ENCODE results near the gene SELENOO.

DNA sequence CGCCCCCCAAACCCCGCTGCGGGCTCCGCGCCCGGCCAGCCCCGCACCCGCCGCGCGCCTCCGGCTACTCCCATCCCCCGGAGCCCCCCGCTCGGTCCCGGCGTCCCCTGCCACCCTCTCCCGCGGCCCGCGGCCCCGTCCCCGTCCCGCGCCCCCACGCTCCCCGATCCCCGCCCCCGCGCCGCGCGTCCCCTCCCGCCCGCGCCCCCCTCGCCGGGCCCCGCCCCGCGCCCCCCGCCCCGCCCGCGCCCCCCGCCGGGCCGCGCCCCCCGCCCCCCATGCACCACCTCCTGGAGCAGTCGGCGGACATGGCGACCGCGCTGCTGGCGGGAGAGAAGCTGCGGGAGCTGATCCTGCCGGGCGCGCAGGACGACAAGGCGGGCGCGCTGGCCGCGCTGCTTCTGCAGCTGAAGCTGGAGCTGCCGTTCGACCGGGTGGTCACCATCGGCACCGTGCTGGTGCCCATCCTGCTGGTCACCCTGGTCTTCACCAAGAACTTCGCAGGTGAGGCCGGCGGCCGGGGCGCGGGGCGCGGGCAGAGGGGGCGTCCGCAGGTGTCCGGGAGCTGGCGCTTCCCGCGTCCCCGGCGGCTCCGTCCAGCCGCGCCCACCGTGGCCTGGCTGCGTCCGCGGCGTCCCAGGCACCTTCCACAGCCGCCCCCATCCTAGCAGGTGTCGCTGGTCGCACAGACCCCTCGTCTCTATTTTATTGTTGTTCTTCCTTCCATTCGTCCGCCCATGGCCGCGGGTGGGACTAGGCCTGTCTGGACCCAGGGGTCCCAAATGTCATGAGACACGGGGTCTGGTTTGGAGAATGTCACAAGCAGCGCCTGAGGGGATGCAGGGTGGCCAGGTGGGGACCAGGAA, 30.1 kb upstream of the SELENOO start, which contains the start of gene PANX2:
- TF ChIP-seq, protein P1, sequence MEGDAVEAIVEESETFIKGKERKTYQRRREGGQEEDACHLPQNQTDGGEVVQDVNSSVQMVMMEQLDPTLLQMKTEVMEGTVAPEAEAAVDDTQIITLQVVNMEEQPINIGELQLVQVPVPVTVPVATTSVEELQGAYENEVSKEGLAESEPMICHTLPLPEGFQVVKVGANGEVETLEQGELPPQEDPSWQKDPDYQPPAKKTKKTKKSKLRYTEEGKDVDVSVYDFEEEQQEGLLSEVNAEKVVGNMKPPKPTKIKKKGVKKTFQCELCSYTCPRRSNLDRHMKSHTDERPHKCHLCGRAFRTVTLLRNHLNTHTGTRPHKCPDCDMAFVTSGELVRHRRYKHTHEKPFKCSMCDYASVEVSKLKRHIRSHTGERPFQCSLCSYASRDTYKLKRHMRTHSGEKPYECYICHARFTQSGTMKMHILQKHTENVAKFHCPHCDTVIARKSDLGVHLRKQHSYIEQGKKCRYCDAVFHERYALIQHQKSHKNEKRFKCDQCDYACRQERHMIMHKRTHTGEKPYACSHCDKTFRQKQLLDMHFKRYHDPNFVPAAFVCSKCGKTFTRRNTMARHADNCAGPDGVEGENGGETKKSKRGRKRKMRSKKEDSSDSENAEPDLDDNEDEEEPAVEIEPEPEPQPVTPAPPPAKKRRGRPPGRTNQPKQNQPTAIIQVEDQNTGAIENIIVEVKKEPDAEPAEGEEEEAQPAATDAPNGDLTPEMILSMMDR (IDR thresholded peaks at IDR 0.05): no peak
- TF ChIP-seq EP300 (IDR thresholded peaks at IDR 0.05) (no peak), POLR2A (IDR thresholded peaks at IDR 0.05) (no peak)

Data from ovary (tissue), 3 donors.